Limb (tissue), 2 donors: ENCODE data around the gene TMEM192.
"Not testable (repeated sequence)": the region's sequence is repeated elsewhere in the genome, so short reads cannot be mapped to it uniquely, and the experiment has no call there.

Experiments
- DNase-seq, 2 donors: peaks; one replicate each; pipeline ENCODE4 v3.0.0-alpha.2; 2016; ENCODE audit errors: extremely low spot score in 2 of 2

The TMEM192 gene

DNA sequence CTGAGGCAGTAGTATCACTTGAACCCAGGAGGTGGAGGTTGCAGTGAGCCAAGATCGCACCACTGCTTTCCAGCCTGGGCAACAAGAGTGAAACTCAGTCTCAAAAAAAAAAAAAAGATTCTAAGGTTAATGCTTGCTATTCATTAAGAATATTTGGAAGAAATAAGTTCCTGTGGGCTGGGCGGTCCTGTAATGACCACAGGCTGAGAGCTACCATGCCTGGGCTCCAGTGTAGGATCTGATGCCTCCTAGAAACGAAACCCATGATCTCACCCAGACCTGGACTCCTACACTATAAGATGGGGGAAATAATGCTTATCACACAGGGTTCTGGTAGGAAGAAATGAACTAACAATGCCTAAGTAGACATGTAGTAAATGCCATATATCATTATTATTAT lies 17.8 kb downstream of the TMEM192 start:
- no peak for DNase-seq

DNA sequence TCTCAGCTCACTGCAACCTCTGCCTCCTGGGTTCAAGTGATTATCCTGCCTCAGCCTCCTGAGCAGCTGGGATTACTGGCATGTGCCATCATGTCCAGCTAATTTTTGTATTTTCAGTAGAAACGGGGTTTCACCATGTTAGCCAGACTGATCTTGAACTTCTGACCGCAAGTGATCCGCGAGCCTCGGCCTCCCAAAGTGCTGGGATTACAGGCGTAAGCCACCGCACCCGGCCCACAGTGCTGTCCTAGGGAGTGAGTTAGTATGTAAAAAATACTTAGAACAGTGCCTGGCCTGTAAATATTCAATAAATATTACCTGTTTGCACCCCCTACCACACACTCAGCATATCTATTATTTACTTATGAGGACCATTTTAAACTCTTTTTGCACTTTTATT lies 20.5 kb downstream of the TMEM192 start:
- not testable (repeated sequence) for DNase-seq

DNA sequence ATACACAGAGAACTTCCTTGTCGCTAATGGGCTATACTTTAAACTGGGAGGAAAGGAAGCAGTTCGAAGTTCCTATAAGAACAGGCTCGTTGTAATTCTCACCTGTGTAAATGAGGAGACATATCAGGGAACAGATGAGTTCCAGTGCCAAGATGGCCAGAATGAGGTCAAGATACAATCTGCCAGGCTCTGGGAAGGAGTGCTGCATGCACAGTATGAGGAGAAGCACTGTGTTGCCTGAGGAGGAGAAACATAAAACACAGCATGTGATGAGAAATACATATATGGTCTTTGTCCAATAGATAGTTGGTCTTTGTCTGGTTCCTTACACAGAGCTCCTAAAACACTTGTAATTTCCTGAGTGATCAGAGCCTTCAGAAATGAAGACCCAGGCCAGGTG lies 24.3 kb downstream of the TMEM192 start:
- no peak for DNase-seq

DNA sequence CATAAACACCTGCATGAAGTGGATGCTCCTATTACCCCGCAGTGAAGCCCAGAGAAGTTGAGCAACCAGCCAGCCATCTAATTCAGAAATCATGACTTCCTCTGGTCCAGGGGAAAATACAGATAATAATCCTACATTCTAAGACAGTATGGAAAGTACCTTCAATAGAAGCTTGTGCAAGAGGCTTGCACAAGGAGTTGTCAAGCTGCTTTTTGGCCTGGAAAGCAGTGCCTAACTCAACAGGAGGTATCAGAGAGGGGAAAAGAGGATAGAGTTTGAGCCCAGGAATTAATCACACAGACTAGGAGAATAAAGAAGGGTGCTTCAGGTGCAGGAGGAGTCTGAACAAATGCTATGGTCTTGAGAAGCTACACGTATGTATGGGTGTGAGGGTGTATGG lies 26.7 kb downstream of the TMEM192 start:
- DNase-seq, result no peak

DNA sequence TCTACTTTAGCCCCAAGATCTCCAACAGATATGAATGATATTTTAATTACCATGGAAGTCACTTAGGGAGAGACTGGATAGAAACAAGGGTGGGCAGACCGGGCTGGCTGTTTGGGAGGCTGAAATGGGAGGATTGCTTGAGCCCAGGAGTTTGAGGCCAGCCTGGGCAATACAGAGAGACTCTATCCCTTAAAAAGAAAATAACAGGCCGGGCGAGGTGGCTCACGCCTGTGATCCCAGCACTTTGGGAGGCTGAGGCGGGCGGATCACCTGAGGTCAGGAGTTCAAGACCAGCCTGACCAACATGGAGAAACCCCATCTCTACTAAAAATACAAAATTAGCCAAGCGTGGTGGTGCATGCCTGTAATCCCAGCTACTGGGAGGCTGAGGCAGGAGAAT lies 27.9 kb downstream of the TMEM192 start:
- not testable (repeated sequence) for DNase-seq

GRCh38 chr4:165079476-165079875 lies 33.2 kb downstream of the TMEM192 start:
- DNase-seq, result peak in 1 of 2 donors; percentile 13

DNA sequence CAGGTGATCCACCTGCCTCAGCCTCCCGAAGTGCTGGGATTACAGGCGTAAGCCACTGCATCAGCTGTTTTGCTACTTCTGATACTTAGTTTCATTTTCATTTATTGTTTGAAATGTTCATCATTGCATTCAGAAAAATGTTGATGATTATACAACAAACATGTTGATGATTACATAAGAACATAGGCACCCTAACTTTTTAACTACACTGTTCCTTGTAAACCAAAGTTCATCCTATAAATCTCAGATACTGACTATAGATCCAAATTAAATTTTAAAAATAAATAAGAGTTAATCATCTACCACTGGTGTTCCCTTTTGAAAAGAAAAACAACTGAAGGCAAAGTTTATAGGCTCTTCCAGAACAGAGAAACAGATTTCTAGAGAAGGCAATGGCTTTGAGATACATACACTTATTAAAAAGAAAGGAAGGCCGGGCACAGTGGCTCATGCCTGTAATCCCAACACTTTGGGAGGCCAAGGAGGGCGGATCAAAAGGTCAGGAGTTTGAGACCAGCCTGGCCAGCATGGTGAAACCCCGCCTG lies 35.6 kb downstream of the TMEM192 start:
- no peak for DNase-seq

DNA sequence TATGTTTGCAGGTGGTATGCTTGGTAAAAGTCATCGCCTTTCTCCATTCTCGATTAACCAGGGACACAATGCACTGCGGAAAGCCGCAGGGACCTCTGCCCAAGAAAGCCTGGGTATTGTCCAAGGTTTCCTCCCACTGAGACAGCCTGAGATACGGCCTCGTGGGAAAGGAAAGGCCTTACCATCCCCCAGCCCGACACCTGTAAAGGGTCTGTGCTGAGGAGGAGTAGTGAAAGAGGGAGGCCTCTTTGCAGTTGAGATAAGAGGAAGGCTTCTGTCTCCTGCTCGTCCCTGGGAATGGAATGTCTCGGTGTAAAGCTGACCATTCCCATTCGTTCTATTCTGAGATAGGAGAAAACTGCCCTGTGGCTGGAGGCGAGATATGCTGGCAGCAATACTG lies 39.3 kb downstream of the TMEM192 start:
- DNase-seq, result not testable (repeated sequence)

GRCh38 chr4:165070560-165070959 lies 42.1 kb downstream of the TMEM192 start:
- DNase-seq, result no peak

GRCh38 chr4:165060938-165061337 lies 51.7 kb downstream of the TMEM192 start:
- no peak for DNase-seq

- DNase-seq, result no peak
Observed at GRCh38 chr4:165059386-165059785, 53.3 kb downstream of the TMEM192 start.

DNA sequence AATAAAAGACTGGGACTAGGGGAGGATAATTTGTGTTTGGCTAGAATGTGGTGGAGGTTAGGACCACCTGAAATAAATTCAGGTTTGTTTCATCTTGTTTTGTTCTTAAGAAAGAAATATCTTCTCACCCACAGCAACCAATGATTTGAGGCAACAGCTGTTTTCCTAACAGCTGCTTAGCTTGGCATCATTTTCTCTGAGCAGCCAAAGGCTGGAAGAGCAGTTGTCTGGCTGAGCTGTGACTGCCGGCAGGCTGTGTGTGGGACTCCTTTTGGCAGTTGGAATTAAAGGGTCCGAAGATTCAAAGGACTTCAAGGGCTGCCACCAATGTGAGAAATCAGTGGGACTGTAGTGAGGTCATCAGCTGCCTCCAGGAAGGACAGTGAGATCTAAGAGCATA lies 54.0 kb downstream of the TMEM192 start:
- peak in 1 of 2 donors; percentile 56 for DNase-seq

DNA sequence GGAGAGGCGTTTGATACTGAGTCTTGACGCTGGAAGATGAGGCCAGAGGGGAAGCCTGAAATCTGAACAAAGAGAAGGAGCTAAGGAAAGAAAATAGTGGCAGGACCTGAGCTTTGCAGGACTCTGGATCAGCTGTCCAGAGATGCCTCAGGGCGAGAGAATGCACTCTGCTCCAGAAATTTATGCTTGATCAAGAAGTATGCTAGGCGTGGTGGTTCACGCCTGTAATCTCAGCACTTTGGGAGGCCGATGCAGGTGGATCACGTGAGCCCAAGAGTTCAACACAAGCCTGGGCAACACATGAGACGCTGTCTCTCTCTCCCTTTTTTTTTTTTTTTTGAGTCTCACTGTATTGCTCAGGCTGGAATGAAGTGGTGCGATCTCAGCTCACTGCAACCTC lies 57.1 kb downstream of the TMEM192 start:
- no peak for DNase-seq

- no peak for DNase-seq
Observed at GRCh38 chr4:165053645-165054044, 59.0 kb downstream of the TMEM192 start, which contains the start of gene TRIM75. Gene TRIM75 (plus strand): TSS chr4:165053866. CDS start chr4:165059148, 5,282 bp downstream.

DNA sequence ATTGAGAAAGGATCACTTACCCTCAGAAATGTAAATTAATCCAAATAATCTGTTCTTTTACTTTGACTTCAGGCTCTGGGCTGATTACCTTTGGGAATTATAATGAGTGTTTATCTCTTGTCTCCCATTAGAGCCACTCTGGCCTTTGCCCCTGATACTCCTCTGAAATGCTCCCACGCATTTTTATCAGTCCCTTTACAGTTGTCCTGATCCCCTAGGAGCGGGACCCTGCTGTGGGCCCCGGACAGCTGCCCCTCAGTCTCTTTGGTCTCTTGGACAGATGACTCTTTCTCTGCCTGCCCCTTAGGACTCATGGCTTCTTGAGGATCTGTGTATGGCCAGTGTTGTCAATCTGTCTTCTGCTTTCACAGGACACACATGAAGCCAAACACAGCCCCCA lies 60.0 kb downstream of the TMEM192 start:
- DNase-seq, result no peak

DNA sequence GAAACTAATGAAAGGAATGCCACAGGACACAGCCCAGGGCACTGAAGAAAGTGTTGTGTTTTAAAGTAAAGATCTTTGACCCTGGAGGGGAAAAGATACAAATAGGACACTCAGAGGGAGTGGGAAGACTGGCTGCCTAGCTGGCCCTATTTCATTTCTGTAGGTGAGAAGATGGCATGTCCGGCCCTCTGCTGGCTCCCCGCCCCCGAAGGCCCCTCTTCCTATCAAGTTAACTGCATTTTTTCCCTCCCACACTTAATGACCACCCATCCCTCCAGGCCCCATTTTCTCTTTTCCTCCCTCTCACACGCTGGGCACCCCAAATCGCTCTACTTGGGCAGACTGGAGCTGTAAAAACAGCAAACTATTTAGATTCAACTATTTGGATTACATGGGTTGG lies 64.5 kb downstream of the TMEM192 start:
- DNase-seq, result no peak

GRCh38 chr4:165031436-165032211 lies 81.0 kb downstream of the TMEM192 start, which contains the start of gene TRIM60:
Gene TRIM60 (plus strand): TSS chr4:165031999. CDS start chr4:165040073, 8,074 bp downstream.
- DNase-seq, result no peak

- no peak for DNase-seq
Observed at GRCh38 chr4:165027762-165028402, 84.8 kb downstream of the TMEM192 start.

- DNase-seq, result not testable (repeated sequence)
Observed at GRCh38 chr4:165025782-165026181, 86.9 kb downstream of the TMEM192 start.
